Small intestine (tissue), 7 donors: ENCODE results near the gene PDLIM5. TPM values are rescaled to one million over a fixed set of nuclear protein-coding genes. Genes with fewer than 3 reads are reported as not detected.

Source experiments
- DNase-seq, 2 donors: peaks; one replicate each; pipeline versions ENCODE4 v3.0.0 to v3.0.0-alpha.2; 2013
- FAIRE-seq: peaks from 2 replicates; lab custom pipeline; 2012; peaks lifted over from hg19 to GRCh38; lab: Jason Lieb, UNC
- H3K27ac ChIP-seq, 3 donors: one replicate each; pipeline ENCODE4 v1.5.1; 2013; ENCODE audit warnings: low read length in 2 of 3, mild to moderate bottlenecking in 2 of 3, control low read depth in 1 of 3, inconsistent platforms in 1 of 3, low read depth in 1 of 3, moderate library complexity in 1 of 3
- H3K27me3 ChIP-seq, 3 donors: one replicate each; pipeline ENCODE4 v1.6.1; 2013; ENCODE audit warnings: low read length in 3 of 3, inconsistent platforms in 1 of 3; ENCODE audit not compliant: control insufficient read depth in 3 of 3, insufficient read depth in 3 of 3
- H3K36me3 ChIP-seq, 3 donors: one replicate each; pipeline ENCODE4 v1.6.1; 2013; ENCODE audit warnings: low read length in 3 of 3, inconsistent platforms in 1 of 3, low read depth in 1 of 3, mild to moderate bottlenecking in 1 of 3, moderate library complexity in 1 of 3; ENCODE audit not compliant: control insufficient read depth in 3 of 3, insufficient read depth in 2 of 3
- H3K4me1 ChIP-seq, 3 donors: one replicate each; pipeline ENCODE4 v1.6.1; 2013; ENCODE audit warnings: low read length in 2 of 3, inconsistent platforms in 1 of 3, low read depth in 1 of 3, mild to moderate bottlenecking in 1 of 3, moderate library complexity in 1 of 3; ENCODE audit not compliant: control insufficient read depth in 3 of 3, insufficient read depth in 2 of 3
- H3K4me3 ChIP-seq, 3 donors: one replicate each; pipeline ENCODE4 v1.5.1; 2013; ENCODE audit warnings: low read length in 3 of 3, control low read depth in 1 of 3, inconsistent platforms in 1 of 3, low read depth in 1 of 3, mild to moderate bottlenecking in 1 of 3, moderate library complexity in 1 of 3
- H3K9me3 ChIP-seq, 2 donors: one replicate each; pipeline ENCODE4 v1.6.1; 2013; ENCODE audit warnings: low read depth in 1 of 2, low read length in 1 of 2; ENCODE audit not compliant: control insufficient read depth in 2 of 2, insufficient read depth in 1 of 2
- WGBS, 3 donors: extraction: QIAGEN DNeasy Blood & Tissue Kit; methylation state at CpG; one replicate each; pipeline ENCODE4 v1.1.7; 2013; 5-methylcytosine and 5-hydroxymethylcytosine counted together
- polyA plus RNA-seq, 4 donors: library from polyadenylated mRNA; stranded (reverse) in 3 of 4; unstranded in 1 of 4; fragments of 200-250 nt in 3 of 4; fragments of 120-200 nt in 1 of 4; gene quantifications; one replicate each; pipeline versions ENCODE4 v1.2.1 to v1.2.3, GENCODE V29; 2013
- donor health status: healthy with polysubstance abuse.
- donor health status: control.
- donor health status: control.
- donor health status: Bipolar disorder and iron deficiency.
- donor health status: healthy.

The PDLIM5 gene
- polyA plus RNA-seq, 4 donors = 26.6 to 106 (median 61.5) TPM

- Histone ChIP-seq H3K9me3 (no peaks in the 10 kb centered on the region), H3K27ac (no peak overlapping the region), H3K4me3 (no peak overlapping the region), H3K36me3 (no peaks in the 10 kb centered on the region), H3K27me3 (no peaks in the 10 kb centered on the region), H3K4me1 (no peaks in the 10 kb centered on the region)
- FAIRE-seq = no peak
- no peak for DNase-seq
These were observed 248.6 kb downstream of the PDLIM5 start for GRCh38 chr4:94700298-94700697.

- H3K36me3 ChIP-seq = no peaks in the 10 kb centered on the region
- DNase-seq = no peak
- no peak for FAIRE-seq
- H3K4me3 ChIP-seq = no peak overlapping the region
- 83 to 86% (median 85%) methylated on average over 8 of the region's 8 CpGs for WGBS, 3 donors
- H3K4me1 ChIP-seq = no peaks in the 10 kb centered on the region
- H3K27me3 ChIP-seq = no peaks in the 10 kb centered on the region
- H3K9me3 ChIP-seq = no peaks in the 10 kb centered on the region
- H3K27ac ChIP-seq = no peak overlapping the region
These were observed 250.0 kb downstream of the PDLIM5 start for GRCh38 chr4:94701631-94702300.

DNA sequence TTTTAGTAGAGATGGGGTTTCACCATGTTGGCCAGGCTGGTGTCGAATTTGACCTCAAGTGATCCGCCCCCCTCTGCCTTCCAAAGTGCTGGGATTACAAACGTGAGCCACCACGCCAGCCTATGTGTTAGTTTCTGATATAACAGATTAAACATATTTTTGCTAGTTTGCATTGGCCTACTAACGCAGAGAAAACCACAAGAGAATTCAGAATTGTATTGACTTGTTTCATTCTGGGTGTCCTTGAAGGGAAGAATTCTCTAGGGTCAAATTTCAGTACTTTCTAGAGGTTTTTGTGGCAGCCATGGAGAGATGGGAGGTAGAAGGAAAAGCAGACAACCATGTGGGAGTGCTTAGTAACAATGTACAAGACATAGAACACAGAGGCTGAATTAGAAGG lies 259.9 kb downstream of the PDLIM5 start:
- FAIRE-seq = no peak
- WGBS, 3 donors = 79 to 85% (median 83%) methylated on average over 5 of the region's 5 CpGs
- H3K4me1 ChIP-seq = no peaks in the 10 kb centered on the region
- H3K27me3 ChIP-seq = no peaks in the 10 kb centered on the region
- H3K36me3 ChIP-seq = no peaks in the 10 kb centered on the region
- H3K4me3 ChIP-seq = no peak overlapping the region
- H3K27ac ChIP-seq = no peak overlapping the region
- DNase-seq = no peak
- no peaks in the 10 kb centered on the region for H3K9me3 ChIP-seq

GRCh38 chr4:94714365-94715160 lies 262.8 kb downstream of the PDLIM5 start:
- DNase-seq = no peak
- Histone ChIP-seq H3K27me3 (no peaks in the 10 kb centered on the region), H3K36me3 (no peaks in the 10 kb centered on the region), H3K9me3 (no peaks in the 10 kb centered on the region), H3K27ac (no peak overlapping the region), H3K4me3 (no peak overlapping the region), H3K4me1 (no peaks in the 10 kb centered on the region)
- 77 to 82% (median 78%) methylated on average over 5 of the region's 5 CpGs for WGBS, 3 donors
- no peak for FAIRE-seq

DNA sequence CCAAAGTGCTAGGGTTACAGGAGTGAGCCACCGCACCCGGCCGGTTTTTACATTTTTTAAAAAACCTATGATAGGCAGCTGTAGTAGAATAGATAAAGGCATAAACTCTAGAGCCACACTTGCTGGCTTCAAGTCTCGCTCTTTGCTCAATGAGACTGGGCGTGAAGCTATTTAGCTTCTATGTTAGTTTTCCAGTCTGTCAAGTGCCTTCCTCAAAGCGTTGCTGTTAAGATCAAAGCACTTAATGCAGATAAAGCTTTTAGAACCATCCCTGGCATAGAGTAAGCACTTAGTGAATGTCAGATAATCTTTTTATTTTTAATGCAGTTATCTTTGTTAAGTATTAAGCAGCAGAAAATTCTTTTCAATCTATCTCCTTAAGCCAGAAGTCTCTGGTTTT lies 264.0 kb downstream of the PDLIM5 start:
- Histone ChIP-seq H3K27me3 (no peaks in the 10 kb centered on the region), H3K9me3 (no peaks in the 10 kb centered on the region), H3K4me1 (no peaks in the 10 kb centered on the region), H3K36me3 (no peaks in the 10 kb centered on the region), H3K27ac (no peak overlapping the region), H3K4me3 (no peak overlapping the region)
- DNase-seq (no peak), FAIRE-seq (no peak)
- 69 to 86% (median 83%) methylated on average over 6 of the region's 6 CpGs for WGBS, 3 donors

Other genes starting within 250 kb of the PDLIM5 start
- gene SMARCAD1, start 244.1 kb upstream of the PDLIM5 start, polyA plus RNA-seq = 10 to 100 TPM in 2 of 4 donors, 1 to 10 TPM in 2; 5.4 to 30.3 (median 8.8) TPM
- 1 to 10 TPM; 2.5 to 9.5 (median 4.7) TPM for gene HPGDS, start 109.1 kb upstream of the PDLIM5 start, polyA plus RNA-seq